ENCODE measurements around the gene TNRC18. TPM values are rescaled to one million over a fixed set of nuclear protein-coding genes. Genes with fewer than 3 reads are reported as not detected.

TNRC18 gene
- total and polyA plus RNA-seq, 9 of the 15 experiments (the other 6 are each of a cell fraction or from before 2014, with no cell fraction given): 0.03 to 43.2 (median 18.0) TPM

DNA sequence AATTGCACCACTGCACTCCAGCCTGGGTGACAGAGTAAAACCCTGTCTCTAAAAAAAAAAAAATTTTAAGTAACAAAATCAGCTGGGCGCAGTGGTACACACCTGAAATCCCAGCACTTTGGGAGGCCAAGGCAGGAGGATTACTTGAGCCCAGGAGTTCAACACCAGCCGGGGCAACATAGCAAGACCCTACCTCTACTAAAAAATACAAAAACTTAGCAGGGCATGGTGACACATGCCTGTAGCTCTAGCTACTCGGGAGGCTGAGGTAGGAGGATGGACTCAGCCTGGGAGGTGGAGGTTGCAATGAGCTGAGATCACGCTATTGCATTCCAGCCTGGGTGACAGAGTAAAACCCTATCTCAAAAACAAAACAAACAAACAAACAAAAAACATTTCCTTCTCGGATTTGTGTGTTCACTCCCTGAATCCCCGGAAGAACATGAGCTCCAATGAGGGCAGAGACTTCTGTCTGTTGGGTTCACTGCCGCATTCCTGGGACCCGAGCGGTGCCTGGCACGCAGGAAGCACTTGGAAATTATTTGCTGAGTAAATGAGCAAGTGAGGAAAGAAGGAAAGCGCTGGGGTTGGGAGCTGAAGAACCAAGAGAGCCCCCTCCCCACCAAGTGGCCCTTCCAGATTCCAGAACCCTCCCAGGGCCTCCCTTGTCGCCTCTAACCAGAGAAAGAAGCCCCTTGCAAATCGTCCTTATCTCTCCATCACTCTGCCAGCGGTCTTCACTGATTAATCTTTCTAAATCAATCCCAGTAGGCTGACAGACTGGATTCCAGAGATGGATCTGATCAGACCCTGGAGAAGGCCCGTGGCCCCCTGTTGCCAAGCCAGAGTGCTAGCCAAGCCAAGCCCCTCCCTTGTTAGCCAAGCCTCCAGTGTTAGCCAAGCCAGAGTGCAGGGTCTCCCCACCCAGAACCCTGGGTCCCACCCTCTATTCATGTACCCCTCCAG is 6.2 kb downstream of the TNRC18 start:
- ChIA-PET CTCF (ENCODE audit: low intra/inter-chr PET ratio) (interaction anchor here (0.6 kb wide), 1 partner anchor 69 kb away, joined by 3 read pairs; no protein-coding TSS in a partner anchor), POLR2A (interaction anchor here (0.6 to 2.0 kb wide), 5 partner anchors 12 to 246 kb away, joined by 3 to 4 read pairs (median 4); no protein-coding TSS in a partner anchor)
- Histone ChIP-seq H3K36me3 (ENCODE audit: control insufficient read depth, insufficient read depth, low read length) (peaks cover 19% of the 10 kb centered on the region; the same call in 1 of the 3 replicates), H3K79me2 (ENCODE audit: control insufficient read depth, insufficient read depth, low read length) (peaks cover 58% of the 10 kb centered on the region), H3K4me1 (replicated peaks in 1 of 2; ENCODE audit: control insufficient read depth in 2 of 2, insufficient read depth in 2 of 2, low read length in 2 of 2) (peaks cover 19 to 44% of the 10 kb centered on the region in 2 experiments), H3K9ac (ENCODE audit: insufficient read depth in 1 of 2, low read depth in 2 of 2, low read length in 2 of 2) (no peak overlapping the region), H3K27ac (ENCODE audit: extremely low read depth, low read depth, low read length) (peak overlapping the region; percentile 3; the same call in 1 of the 3 replicates), H2AFZ (ENCODE audit: low read depth, low read length) (no peak overlapping the region), H3K9me1 (ENCODE audit: control insufficient read depth, insufficient read depth, low read length) (no peaks in the 10 kb centered on the region), H3K4me2 (ENCODE audit: insufficient read depth, low read length) (no peak overlapping the region), H3K4me3 (no peak overlapping the region), H3K9me3 (replicated peaks; ENCODE audit: control insufficient read depth, insufficient read depth, low read depth, low read length) (no peaks in the 10 kb centered on the region), H3K27me3 (ENCODE audit: control insufficient read depth in 2 of 2, insufficient read depth in 2 of 2, low read length in 2 of 2) (no peaks in the 10 kb centered on the region), H4K20me1 (replicated peaks; ENCODE audit: control insufficient read depth, insufficient read depth, low read length) (no peaks in the 10 kb centered on the region)
- WGBS (ENCODE audit: insufficient coverage, low coverage, missing lambda C conversion rate): 81% methylated on average over 15 of the region's 15 CpGs
- intact Hi-C loops (cut with micrococcal nuclease) (no loop called here), in situ Hi-C loops (cut with MboI) (no loop called here)
- DNase-seq (ENCODE audit: extremely low read depth in 1 of 4, low spot score in 3 of 4) (no peak), ATAC-seq (no peak), FAIRE-seq (no peak)
- BruUV-seq (replicated peaks): no TSS peak
- peak; percentile 97 for TF ChIP-seq ZNF121 (CRISPR knock-in tag; conservative IDR thresholded peaks at IDR 0.05)
- TF ChIP-seq KDM1A (IDR thresholded peaks at IDR 0.05): peak in 1 of 2 experiments; percentile 26; a peak in 1 of 4 replicates
- peak; percentile 44 for TF ChIP-seq RBM25 (IDR thresholded peaks at IDR 0.05; ENCODE audit: low read depth, low read length, severe bottlenecking)
- no peak for TF ChIP-seq ZNF707 (CRISPR knock-in tag; conservative IDR thresholded peaks at IDR 0.05)
